Cardiac septum (tissue), 1 donor: Measurements from ENCODE around the gene CNTNAP2. TPM values are rescaled to one million over a fixed set of nuclear protein-coding genes. Genes with fewer than 3 reads are reported as not detected.
"Not testable (repeated sequence)": the region's sequence is repeated elsewhere in the genome, so short reads cannot be mapped to it uniquely, and the experiment has no call there.

Source experiments
- DNase-seq: peaks from one replicate; pipeline ENCODE4 v3.0.0-alpha.2; 2020; ENCODE audit warnings: low spot score
- intact Hi-C: fragments of 100-400 bp; cut with DNase I; formaldehyde crosslinking; loops from one replicate; pipeline ENCODE4 v1.14.0; 2022
- total RNA-seq: library from RNA; stranded (reverse); fragmentation: NEBNext Ultra II Directional; extraction: Animal tissue kit (Norgen Biotek cat#: 25700); gene quantifications from one replicate; pipeline ENCODE4 v1.2.1, GENCODE V29; 2021
- donor health status: DM: no; HTN: no; CAD: no.

The CNTNAP2 gene
- total RNA-seq, 1 donor from 2014 or later: 0.22 TPM

DNA sequence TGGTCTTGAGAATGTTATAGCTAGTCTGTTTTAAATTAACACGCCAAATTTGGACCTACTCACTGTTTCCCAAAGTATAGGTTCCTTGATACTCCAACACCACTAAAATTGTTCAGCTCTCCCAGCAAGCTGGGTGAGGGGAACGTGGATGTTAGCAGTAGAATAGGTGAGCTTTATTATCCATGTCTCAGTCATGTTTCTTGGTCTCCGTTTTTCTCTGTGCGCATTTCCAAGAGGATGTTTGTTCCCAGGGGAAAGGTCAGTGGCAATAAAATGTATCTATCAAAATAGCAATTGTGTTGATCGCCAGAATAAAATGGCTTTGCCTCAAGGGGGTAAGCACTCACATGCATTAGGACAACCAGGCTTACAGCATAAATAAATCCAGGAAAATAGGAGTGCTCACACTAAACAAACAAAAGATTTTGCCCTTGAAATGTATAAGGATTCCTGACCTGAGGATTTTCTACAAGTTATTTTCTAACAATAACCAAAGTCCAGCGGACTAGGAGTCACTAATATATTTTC, 2286.9 kb downstream of the CNTNAP2 start:
- intact Hi-C loops: no loop called here
- DNase-seq: no peak

DNA sequence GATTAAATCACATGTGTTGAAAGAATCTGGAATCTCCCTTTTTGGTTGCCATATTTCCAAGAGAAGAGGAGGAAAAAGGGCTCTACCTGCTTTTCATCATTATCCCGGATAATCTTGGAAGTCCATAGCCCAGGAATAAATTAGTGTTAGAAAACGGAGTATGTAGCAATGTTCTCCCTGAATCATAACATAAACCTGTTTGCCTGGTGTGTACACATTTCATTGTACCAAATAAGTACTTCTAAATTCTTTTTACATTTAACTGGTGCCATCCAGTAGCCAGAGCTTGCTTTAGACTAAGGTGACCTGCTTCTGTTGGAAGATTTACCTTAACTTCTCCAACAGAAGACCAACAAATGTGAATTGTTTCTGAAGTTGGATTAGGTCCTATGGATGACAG, 2291.7 kb downstream of the CNTNAP2 start:
- intact Hi-C loops: no loop called here
- DNase-seq: no peak

- DNase-seq: no peak
- intact Hi-C loops: no loop called here
Measured at GRCh38 chr7:148410905-148411304, 2294.3 kb downstream of the CNTNAP2 start.

- intact Hi-C loops: no loop called here
- no peak for DNase-seq
Measured at GRCh38 chr7:148412691-148413090, 2296.1 kb downstream of the CNTNAP2 start.

DNA sequence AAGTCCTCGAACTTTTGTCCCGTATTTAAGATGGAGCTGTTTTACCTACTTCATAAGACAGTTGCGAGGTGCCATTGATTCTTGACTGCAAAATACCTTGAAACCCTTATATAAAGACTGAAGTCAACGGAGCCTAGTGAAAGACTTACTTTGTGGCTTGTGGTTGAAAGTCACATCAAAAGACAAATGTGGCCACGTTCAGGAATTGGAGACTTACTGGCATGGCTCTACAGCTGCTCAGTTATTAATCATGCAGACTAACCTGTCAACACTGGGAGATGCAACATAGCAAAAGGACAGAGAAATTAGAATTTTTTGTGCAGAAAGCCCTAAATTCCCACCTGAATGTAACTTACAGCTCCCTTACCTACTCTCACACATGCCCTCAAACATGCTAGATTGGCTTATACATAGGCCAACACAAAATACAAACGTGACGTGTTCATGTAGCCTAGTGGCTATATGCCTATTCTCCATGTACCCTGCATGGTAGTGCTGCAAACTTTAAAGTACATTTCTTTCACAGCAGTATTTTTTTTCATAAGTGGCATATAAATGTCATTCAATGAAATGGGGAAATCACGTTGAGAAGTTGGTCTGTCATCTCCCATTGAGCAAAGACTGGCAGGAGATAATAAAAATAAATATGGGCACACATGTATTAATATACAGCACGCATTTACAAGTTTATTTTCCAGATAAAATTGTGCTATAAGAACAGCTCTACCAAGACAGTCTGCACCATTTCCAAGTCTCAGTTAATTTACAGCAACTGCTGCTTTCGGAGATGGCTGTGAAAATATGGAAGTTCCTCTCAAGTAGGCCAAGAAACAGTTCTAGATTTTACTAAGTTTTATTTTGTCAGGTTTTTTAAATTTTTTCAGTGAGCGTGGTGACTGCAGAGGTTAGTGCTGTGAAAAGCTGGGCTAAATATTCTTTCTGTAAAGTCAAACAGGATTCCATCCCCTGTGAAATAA, 2303.5 kb downstream of the CNTNAP2 start:
- intact Hi-C loops: no loop called here

DNA sequence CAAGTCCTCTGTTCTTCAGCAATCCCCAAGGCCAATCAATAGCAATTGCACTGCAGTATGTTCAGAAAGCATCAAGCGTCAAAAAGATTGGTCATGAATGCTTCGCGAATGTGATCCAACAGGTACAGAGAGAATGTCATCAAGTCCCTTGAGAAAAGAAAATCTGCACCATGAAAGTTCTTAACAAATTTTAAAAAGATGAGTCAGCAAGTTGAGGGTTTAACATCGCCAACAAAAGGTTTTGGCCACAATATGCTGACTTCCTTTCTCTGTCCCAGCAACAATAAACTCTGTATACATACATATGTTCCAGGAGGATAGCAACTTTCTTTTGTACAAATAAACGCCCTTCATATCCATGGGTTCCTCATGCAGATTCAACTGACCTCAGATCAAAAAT, 2305.4 kb downstream of the CNTNAP2 start:
- intact Hi-C loops: no loop called here
- DNase-seq: no peak

More for the DNA sequence above, 2303.5 kb downstream of the CNTNAP2 start:
- DNase-seq: no peak

DNA sequence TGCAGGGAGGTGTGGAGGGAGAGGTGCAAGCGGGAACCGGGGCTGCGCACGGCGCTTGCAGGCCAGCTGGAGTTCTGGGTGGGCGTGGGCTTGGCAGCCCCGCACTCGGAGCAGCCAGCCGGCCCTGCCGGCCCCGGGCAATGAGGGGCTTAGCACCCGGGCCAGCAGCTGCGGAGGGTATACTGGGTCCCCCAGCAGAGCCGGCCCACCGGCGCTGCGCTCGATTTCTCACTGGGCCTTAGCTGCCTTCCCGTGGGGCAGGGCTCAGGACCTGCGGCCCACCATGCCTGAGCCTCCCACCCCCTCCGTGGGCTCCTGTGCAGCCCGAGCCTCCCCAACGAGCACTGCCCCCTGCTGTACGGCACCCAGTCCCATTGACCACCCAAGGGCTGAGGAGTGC, 2309.8 kb downstream of the CNTNAP2 start:
- intact Hi-C loops, DNase-seq: not testable (repeated sequence)

GRCh38 chr7:148430690-148431089, 2314.1 kb downstream of the CNTNAP2 start:
- DNase-seq, intact Hi-C loops: not testable (repeated sequence)

- intact Hi-C loops: no loop called here
- no peak for DNase-seq
Measured at GRCh38 chr7:148433521-148434180, 2317.1 kb downstream of the CNTNAP2 start.

- intact Hi-C loops: no loop called here
- DNase-seq: no peak
Measured at GRCh38 chr7:148434181-148434757, 2317.7 kb downstream of the CNTNAP2 start.

GRCh38 chr7:148434887-148435286, 2318.3 kb downstream of the CNTNAP2 start:
- intact Hi-C loops: no loop called here
- DNase-seq: no peak

DNA sequence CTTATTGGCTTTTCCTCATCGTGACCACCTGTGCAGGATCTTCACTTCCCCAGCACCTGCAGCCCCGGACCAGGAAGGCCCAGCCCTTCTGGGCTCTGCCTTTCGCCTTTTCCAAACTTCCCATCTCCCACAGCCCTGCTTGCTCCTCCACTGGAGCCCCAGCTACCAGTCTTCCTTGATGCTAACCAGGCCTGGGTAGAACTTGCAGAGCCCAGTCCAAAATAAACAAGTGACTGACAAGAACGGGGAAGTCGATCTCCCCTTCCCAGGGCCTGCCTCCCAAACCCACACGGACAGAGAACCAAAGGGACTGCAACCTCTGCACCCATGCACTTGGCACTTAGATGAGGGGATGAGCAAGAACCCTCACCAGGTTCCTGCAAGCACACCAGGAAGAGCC, 2319.1 kb downstream of the CNTNAP2 start:
- intact Hi-C loops: no loop called here
- no peak for DNase-seq

GRCh38 chr7:148436135-148436534, 2319.5 kb downstream of the CNTNAP2 start:
- intact Hi-C loops: no loop called here

GRCh38 chr7:148436571-148436970, 2320.0 kb downstream of the CNTNAP2 start:
- intact Hi-C loops: no loop called here
- DNase-seq: no peak

More at GRCh38 chr7:148436135-148436534, 2319.5 kb downstream of the CNTNAP2 start:
- DNase-seq: no peak

DNA sequence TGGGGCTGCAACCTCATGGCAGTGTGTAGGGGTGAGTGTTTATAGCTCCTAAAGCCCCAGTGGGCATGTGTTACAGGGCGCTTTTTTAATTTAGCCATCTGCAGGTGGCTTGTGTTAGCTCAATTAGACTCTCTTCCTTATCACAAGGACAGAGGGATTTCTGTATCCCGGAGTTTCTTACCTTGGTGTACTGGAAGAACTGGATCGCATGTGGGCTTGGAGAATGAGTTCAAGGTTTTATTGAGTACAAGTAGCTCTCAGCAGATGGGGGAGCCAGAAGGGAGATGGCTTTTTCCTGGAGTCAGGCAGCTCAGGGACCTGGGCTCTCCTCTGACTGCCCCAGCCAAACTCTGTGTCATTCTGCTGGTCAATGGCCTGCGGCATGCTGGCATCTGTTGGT, 2320.4 kb downstream of the CNTNAP2 start:
- DNase-seq: no peak
- intact Hi-C loops: no loop called here

GRCh38 chr7:148442141-148442655, 2325.6 kb downstream of the CNTNAP2 start:
- DNase-seq: no peak
- intact Hi-C loops: no loop called here

DNA sequence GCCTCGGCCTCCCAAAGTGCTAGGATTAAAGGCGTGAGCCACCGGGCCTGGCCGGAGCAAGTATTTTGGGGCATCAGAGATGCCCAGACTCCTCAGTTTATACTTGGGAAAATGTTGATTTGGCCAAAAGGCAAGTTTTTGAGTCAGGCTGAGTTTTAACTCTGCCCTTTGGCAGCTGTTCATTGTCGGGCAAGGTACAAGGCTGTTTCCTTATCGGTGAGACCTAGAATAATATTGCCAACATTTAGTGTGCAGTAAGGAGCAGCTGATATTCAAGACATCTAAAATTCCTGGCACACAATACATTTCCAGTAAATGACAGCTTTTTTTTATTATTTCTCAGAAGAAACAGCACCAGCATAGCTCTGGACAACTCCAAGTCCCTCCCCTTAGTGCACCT, 2326.3 kb downstream of the CNTNAP2 start:
- no peak for DNase-seq

DNA sequence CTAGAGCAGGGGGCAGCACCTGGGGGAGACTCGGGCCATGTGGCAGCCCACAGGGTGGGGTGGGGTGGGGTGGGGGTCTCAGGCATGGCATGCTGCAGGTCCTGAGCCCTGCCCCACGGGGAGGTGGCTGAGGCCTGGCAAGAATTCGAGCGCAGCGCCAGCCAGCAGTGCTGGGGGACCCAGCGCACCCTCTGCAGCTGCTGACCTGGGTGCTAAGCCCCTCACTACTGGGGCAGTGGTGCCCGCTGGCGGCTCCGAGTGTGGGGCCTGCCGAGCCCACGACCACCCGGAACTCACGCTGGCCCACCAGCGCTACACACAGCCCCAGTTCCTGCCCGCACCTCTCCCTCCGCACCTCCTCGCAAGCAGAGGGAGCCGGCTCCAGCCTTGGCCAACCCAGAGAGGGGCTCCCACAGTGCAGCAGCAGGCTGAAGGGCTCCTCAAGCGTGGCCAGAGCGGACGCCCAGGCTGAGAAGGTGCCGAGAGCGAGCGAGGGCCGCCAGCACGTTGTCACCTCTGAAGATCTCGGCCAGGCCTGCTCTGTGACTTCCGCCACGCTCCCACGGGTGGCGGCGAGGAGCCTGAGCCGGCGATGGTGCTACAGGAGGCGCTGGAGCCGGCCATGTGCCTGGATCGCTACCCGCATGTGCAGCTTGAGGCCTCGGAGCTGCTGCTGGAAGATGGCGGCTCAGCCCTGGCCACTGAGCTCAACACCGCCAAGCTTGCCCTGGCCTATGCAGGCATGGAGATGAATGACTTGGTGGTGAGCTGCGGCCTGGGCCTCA, 2328.9 kb downstream of the CNTNAP2 start:
- DNase-seq: no peak
- intact Hi-C loops: no loop called here

More for the DNA sequence above, 2326.3 kb downstream of the CNTNAP2 start:
- intact Hi-C loops: no loop called here

GRCh38 chr7:148447221-148447849, 2330.7 kb downstream of the CNTNAP2 start:
- DNase-seq: no peak

More at GRCh38 chr7:148447221-148447849, 2330.7 kb downstream of the CNTNAP2 start:
- intact Hi-C loops: no loop called here
